ENCODE results near the gene VPS13D.
"Not testable (repeated sequence)": the region's sequence is repeated elsewhere in the genome, so short reads cannot be mapped to it uniquely, and the experiment has no call there.

The VPS13D gene

GRCh38 chr1:12469493-12469892, 239.7 kb downstream of the VPS13D start:
- DNase-seq (ENCODE audit: low read depth) = no peak

- DNase-seq (ENCODE audit: low read depth) = no peak
Measured at GRCh38 chr1:12469990-12470389, 240.2 kb downstream of the VPS13D start.

- DNase-seq (ENCODE audit: low read depth) = not testable (repeated sequence)
Measured at GRCh38 chr1:12470916-12471315, 241.1 kb downstream of the VPS13D start.

GRCh38 chr1:12472156-12472797, 242.4 kb downstream of the VPS13D start:
- DNase-seq (ENCODE audit: low read depth) = no peak

GRCh38 chr1:12472798-12473551, 243.1 kb downstream of the VPS13D start:
- DNase-seq (ENCODE audit: low read depth) = no peak

GRCh38 chr1:12473596-12474362, 243.9 kb downstream of the VPS13D start:
- no peak for DNase-seq (ENCODE audit: low read depth)

- no peak for DNase-seq (ENCODE audit: low read depth)
Measured at GRCh38 chr1:12475101-12475500, 245.3 kb downstream of the VPS13D start.

GRCh38 chr1:12475530-12475934, 245.7 kb downstream of the VPS13D start:
- no peak for DNase-seq (ENCODE audit: low read depth)

- no peak for DNase-seq (ENCODE audit: low read depth)
Measured at GRCh38 chr1:12475947-12476346, 246.1 kb downstream of the VPS13D start.

- DNase-seq (ENCODE audit: low read depth) = no peak
Measured at GRCh38 chr1:12477314-12477713, 247.5 kb downstream of the VPS13D start.

- peak; percentile 62 for DNase-seq (ENCODE audit: low read depth)
Measured at GRCh38 chr1:12477936-12478611, 248.2 kb downstream of the VPS13D start.

- no peak for DNase-seq (ENCODE audit: low read depth)
Measured at GRCh38 chr1:12478612-12478985, 248.8 kb downstream of the VPS13D start.

GRCh38 chr1:12479311-12479710, 249.5 kb downstream of the VPS13D start:
- DNase-seq (ENCODE audit: low read depth) = no peak

- DNase-seq (ENCODE audit: low read depth) = no peak
Measured at GRCh38 chr1:12480041-12480440, 250.2 kb downstream of the VPS13D start.

- DNase-seq (ENCODE audit: low read depth) = peak; percentile 65
Measured at GRCh38 chr1:12480748-12481362, 251.0 kb downstream of the VPS13D start.

GRCh38 chr1:12481928-12482327, 252.1 kb downstream of the VPS13D start:
- no peak for DNase-seq (ENCODE audit: low read depth)

- no peak for DNase-seq (ENCODE audit: low read depth)
Measured at GRCh38 chr1:12482988-12483387, 253.2 kb downstream of the VPS13D start.

- DNase-seq (ENCODE audit: low read depth) = no peak
Measured at GRCh38 chr1:12485231-12486058, 255.6 kb downstream of the VPS13D start.

- no peak for DNase-seq (ENCODE audit: low read depth)
Measured at GRCh38 chr1:12486059-12486341, 256.2 kb downstream of the VPS13D start.

GRCh38 chr1:12486401-12487005, 256.7 kb downstream of the VPS13D start:
- DNase-seq (ENCODE audit: low read depth) = no peak

- no peak for DNase-seq (ENCODE audit: low read depth)
Measured at GRCh38 chr1:12487520-12487919, 257.7 kb downstream of the VPS13D start.

Data from HS-27A (cell line).